Heart left ventricle (tissue), 16 donors: Measurements from ENCODE around the gene CGAS. TPM values are rescaled to one million over a fixed set of nuclear protein-coding genes. Genes with fewer than 3 reads are reported as not detected.

ENCODE experiments used
- ATAC-seq, 4 donors: fragments of 200-7000 bp; cut with Tn5 transposase; one replicate each; pipeline ENCODE4 v1.9.1; 2020 to 2022; ENCODE audit warnings: moderate library complexity in 4 of 4, mild to moderate bottlenecking in 3 of 4, moderate number of reproducible peaks in 1 of 4
- DNase-seq, 5 donors: peaks; one replicate each; pipeline ENCODE4 v3.0.0-alpha.2; 2020
- H3K27ac ChIP-seq, 12 donors: fragments of 200-600 bp; sonication (generic) in 4 of 12; one replicate each; pipeline versions ENCODE4 v1.5.0 to v1.8.0; 2016 to 2022; ENCODE audit warnings: mild to moderate bottlenecking in 2 of 12
- H3K27me3 ChIP-seq, 9 donors: fragments of 200-600 bp; sonication (generic) in 2 of 9; one replicate each; pipeline versions ENCODE4 v1.5.1 to v1.8.0; 2016 to 2022; ENCODE audit warnings: mild to moderate bottlenecking in 3 of 9
- H3K36me3 ChIP-seq, 9 donors: fragments of 200-600 bp; sonication (generic) in 2 of 9; one replicate each; pipeline versions ENCODE4 v1.5.0 to v1.8.0; 2018 to 2022; ENCODE audit warnings: mild to moderate bottlenecking in 2 of 9
- H3K4me1 ChIP-seq, 12 donors: fragments of 200-600 bp; sonication (generic) in 4 of 12; one replicate each; pipeline versions ENCODE4 v1.5.0 to v1.8.0; 2016 to 2022; ENCODE audit warnings: mild to moderate bottlenecking in 3 of 12
- H3K4me3 ChIP-seq, 12 donors: fragments of 200-600 bp; sonication (generic) in 4 of 12; one replicate each; pipeline versions ENCODE4 v1.5.0 to v1.8.0; 2017 to 2022; ENCODE audit warnings: mild to moderate bottlenecking in 9 of 12, moderate library complexity in 4 of 12
- H3K9me3 ChIP-seq, 12 donors: fragments of 200-600 bp; sonication (generic) in 4 of 12; one replicate each; pipeline versions ENCODE4 v1.5.0 to v1.8.0; 2016 to 2022; ENCODE audit warnings: mild to moderate bottlenecking in 1 of 12
- CTCF ChIP-seq, 12 donors: fragments of 200-600 bp; sonication (generic) in 4 of 12; IDR thresholded peaks; one replicate each; pipeline versions ENCODE4 v1.5.0 to v1.8.0; 2018 to 2022; ENCODE audit warnings: antibody characterized with exemption in 12 of 12, mild to moderate bottlenecking in 5 of 12
- POLR2A ChIP-seq, 2 donors: fragments of 450-650 bp; IDR thresholded peaks; one replicate each; pipeline ENCODE4 v1.6.1; 2017; ENCODE audit warnings: antibody characterized with exemption in 2 of 2, mild to moderate bottlenecking in 2 of 2, moderate library complexity in 2 of 2
- WGBS, 4 donors: extraction: QIAGEN DNeasy Blood & Tissue Kit in 2 of 4; methylation state at CpG; one replicate each; pipeline versions ENCODE4 v1.1.5 to v1.1.7; 2013 to 2018; 5-methylcytosine and 5-hydroxymethylcytosine counted together
- intact Hi-C, 10 donors: fragments of 100-400 bp; cut with DNase I; formaldehyde crosslinking; loops; one replicate each; pipeline versions ENCODE4 v1.11.1 to v1.14.2; 2022
- long read RNA-seq, 3 donors: library from polyadenylated mRNA; unstranded; transcript quantifications; one replicate each; pipeline ENCODE4 v2.0.0, GENCODE V29; 2020 to 2021
- polyA plus RNA-seq, 2 donors: library from polyadenylated mRNA; stranded (reverse); fragments of 200-250 nt; gene quantifications; one replicate each; pipeline ENCODE4 v1.2.3, GENCODE V29; 2013
- total RNA-seq, 9 donors: library from RNA; depleted of rRNA in 2 of 9; stranded (reverse); fragments of >200 nt in 2 of 9; fragmentation: NEBNext Ultra II Directional in 3 of 9; extraction: Animal tissue kit (Norgen Biotek cat#: 25700) in 3 of 9; gene quantifications; one replicate each; pipeline versions ENCODE4 v1.1.0 to v1.2.4, GENCODE V29; 2016 to 2023
- donor health status: ischemic (EF 13 %, LVEDD 7.1; RV severe dilation, severe dysfunction).
- donor health status: healthy with polysubstance abuse.
- donor health status: DM: no; HTN: yes; CAD: no.
- donor health status: DM: no; HTN: no; CAD: no.
- donor health status: ischemic (EF 25% LVEDD 6.9; RV normal size, moderate dysfunction).
- donor health status: ischemic (EF 25% LVEDD 5.7; RV mildly dilated, moderate dysfunction).
- donor health status: healthy.
- donor health status: DM: yes; HTN: yes; CAD: no.
- donor health status: ischemic (EF 35%, LVEDD 5.7; RV mildly dilated, moderate dysfunction).
- donor health status: nonischemic (EF 11% LVEDD 7.7; RV severe dilation, severe dysfunction).
- donor health status: DM: yes; HTN: yes; CAD: no.
- donor health status: PGD.
- donor health status: ischemic (EF 29% LVEDD 5.4; RV normal size, mild dysfunction).
- donor health status: nonischemic (EF 23%, LVEDD 6.1; RV moderate dilation, normal function).

CGAS gene
- total RNA-seq, result 1 to 10 TPM in 6 of 9 donors, under 1 TPM in 3; 0.50 to 7.6 (median 1.2) TPM
- under 1 TPM; 0.38 to 0.55 TPM for polyA plus RNA-seq
- long read RNA-seq, donor 1, partial matches to known transcripts, result 0 of 2 reads
- long read RNA-seq, donor 1, other reads (novel, unspliced or antisense), result 1 of 2 reads
- long read RNA-seq, donor 2, partial matches to known transcripts, result 2 of 5 reads
- long read RNA-seq, donor 2, other reads (novel, unspliced or antisense), result 1 of 5 reads
- long read RNA-seq, donor 3, partial matches to known transcripts, result 0 of 1 reads
- long read RNA-seq, donor 3, other reads (novel, unspliced or antisense), result 1 of 1 reads

- intact Hi-C loops, result no loop called here
- Histone ChIP-seq H3K9me3 (no peaks in the 10 kb centered on the region), H3K36me3 (peaks cover 0 to 15% (median 6%) of the 10 kb centered on the region in 9 donors), H3K27ac (peak within 1 kb of the TSS; percentile 28 to 99 (median 86)), H3K4me3 (peak within 1 kb of the TSS; percentile 44 to 97 (median 80)), H3K4me1 (peaks cover 0 to 60% (median 0%) of the 10 kb centered on the region in 12 donors), H3K27me3 (peaks cover 0 to 10% (median 3%) of the 10 kb centered on the region in 9 donors)
- ATAC-seq (peak; percentile 73 to 96 (median 94)), DNase-seq (peak; percentile 82 to 90 (median 85))
- TF ChIP-seq POLR2A (IDR thresholded peaks at IDR 0.05), result peak in 1 of 2 donors; percentile 42
- TF ChIP-seq CTCF (IDR thresholded peaks at IDR 0.05), result no peak
- 7 to 19% (median 8%) methylated on average over 12 to 23 of the region's 23 CpGs for WGBS, 4 donors
These were observed at the start of gene CGAS for GRCh38 chr6:73452107-73452461. TSS of gene CGAS (minus strand) at chr6:73452297. CDS start at chr6:73452181, 116 bp downstream.

- TF ChIP-seq CTCF (IDR thresholded peaks at IDR 0.05), result no peak
- TF ChIP-seq POLR2A (IDR thresholded peaks at IDR 0.05), result no peak
- Histone ChIP-seq H3K4me3 (no peak overlapping the region), H3K27ac (no peak overlapping the region), H3K9me3 (no peaks in the 10 kb centered on the region), H3K27me3 (no peaks in the 10 kb centered on the region), H3K36me3 (peaks cover 0 to 99% (median 89%) of the 10 kb centered on the region in 9 donors), H3K4me1 (peaks cover 0 to 3% (median 0%) of the 10 kb centered on the region in 12 donors)
- intact Hi-C loops, result no loop called here
- ATAC-seq, result no peak
- no peak for DNase-seq
- 91 to 97% (median 95%) methylated on average over 3 of the region's 3 CpGs for WGBS, 4 donors
These were observed 45.8 kb upstream of the CGAS start for GRCh38 chr6:73497915-73498314.

- Histone ChIP-seq H3K27ac (no peak overlapping the region), H3K4me1 (no peaks in the 10 kb centered on the region), H3K36me3 (peaks cover 0 to 92% (median 83%) of the 10 kb centered on the region in 9 donors), H3K4me3 (no peak overlapping the region), H3K27me3 (no peaks in the 10 kb centered on the region), H3K9me3 (peaks cover 0 to 11% (median 0%) of the 10 kb centered on the region in 12 donors)
- no peak for TF ChIP-seq CTCF (IDR thresholded peaks at IDR 0.05)
- ATAC-seq (no peak), DNase-seq (no peak)
- intact Hi-C loops, result no loop called here
These were observed 39.3 kb upstream of the CGAS start for GRCh38 chr6:73491377-73491776.

GRCh38 chr6:73487473-73487872 lies 35.4 kb upstream of the CGAS start:
- 88 to 99% (median 97%) methylated on average over 7 of the region's 7 CpGs for WGBS, 4 donors
- peaks cover 0 to 95% (median 86%) of the 10 kb centered on the region in 9 donors for H3K36me3 ChIP-seq

More at GRCh38 chr6:73487473-73487872, 35.4 kb upstream of the CGAS start:
- H3K27ac ChIP-seq, result no peak overlapping the region
- H3K27me3 ChIP-seq, result no peaks in the 10 kb centered on the region
- intact Hi-C loops, result no loop called here
- peaks cover 0 to 11% (median 0%) of the 10 kb centered on the region in 12 donors for H3K9me3 ChIP-seq
- H3K4me1 ChIP-seq, result no peaks in the 10 kb centered on the region
- TF ChIP-seq POLR2A (IDR thresholded peaks at IDR 0.05) (no peak), CTCF (IDR thresholded peaks at IDR 0.05) (no peak)
- DNase-seq (no peak), ATAC-seq (no peak)
- no peak overlapping the region for H3K4me3 ChIP-seq
